RWPE2 (cell line): ENCODE data around the gene KRT14.
A peak's percentile ranks its signal among the peaks of the same experiment; 100 is the strongest.

Experiments used
- ATAC-seq: fragments of 200-7000 bp; cut with Tn5 transposase; 3 replicates; pipeline ENCODE4 v1.9.1; 2021; ENCODE audit warnings: low read depth
- DNase-seq: peaks from one replicate; pipeline ENCODE4 v3.0.0-alpha.2; 2020; ENCODE audit warnings: low spot score
- H3K27ac ChIP-seq: fragments of 450-650 bp; 2 replicates; pipeline ENCODE4 v1.5.1; 2017; ENCODE audit warnings: mild to moderate bottlenecking; ENCODE audit not compliant: poor library complexity, severe bottlenecking
- H3K27me3 ChIP-seq: fragments of 250-450 bp; sonication (Bioruptor Pico); 2 replicates; pipeline ENCODE4 v1.5.1; 2021; ENCODE audit warnings: mild to moderate bottlenecking, moderate library complexity; ENCODE audit not compliant: insufficient read depth, poor library complexity, severe bottlenecking
- H3K36me3 ChIP-seq: fragments of 250-450 bp; sonication (Bioruptor Pico); 2 replicates; pipeline ENCODE4 v1.5.1; 2020; ENCODE audit warnings: low read depth, mild to moderate bottlenecking, moderate library complexity
- H3K4me1 ChIP-seq: fragments of 250-450 bp; sonication (Bioruptor Pico); 2 replicates; pipeline ENCODE4 v1.5.1; 2021; ENCODE audit warnings: mild to moderate bottlenecking, moderate library complexity; ENCODE audit not compliant: insufficient read depth, poor library complexity, severe bottlenecking
- H3K4me3 ChIP-seq: fragments of 250-450 bp; sonication (Bioruptor Pico); 2 replicates; pipeline ENCODE4 v1.5.1; 2021; ENCODE audit warnings: mild to moderate bottlenecking, moderate library complexity; ENCODE audit not compliant: severe bottlenecking
- H3K9me3 ChIP-seq: fragments of 250-450 bp; sonication (Bioruptor Pico); 2 replicates; pipeline ENCODE4 v1.5.1; 2021; ENCODE audit warnings: mild to moderate bottlenecking, moderate library complexity; ENCODE audit not compliant: severe bottlenecking
- TF ChIP-seq, protein P1 (sequence below): fragments of 450-650 bp; IDR thresholded peaks from one replicate; pipeline ENCODE4 v1.5.1; 2017; ENCODE audit warnings: mild to moderate bottlenecking, moderate library complexity; ENCODE audit not compliant: poor library complexity, severe bottlenecking

KRT14 gene

DNA sequence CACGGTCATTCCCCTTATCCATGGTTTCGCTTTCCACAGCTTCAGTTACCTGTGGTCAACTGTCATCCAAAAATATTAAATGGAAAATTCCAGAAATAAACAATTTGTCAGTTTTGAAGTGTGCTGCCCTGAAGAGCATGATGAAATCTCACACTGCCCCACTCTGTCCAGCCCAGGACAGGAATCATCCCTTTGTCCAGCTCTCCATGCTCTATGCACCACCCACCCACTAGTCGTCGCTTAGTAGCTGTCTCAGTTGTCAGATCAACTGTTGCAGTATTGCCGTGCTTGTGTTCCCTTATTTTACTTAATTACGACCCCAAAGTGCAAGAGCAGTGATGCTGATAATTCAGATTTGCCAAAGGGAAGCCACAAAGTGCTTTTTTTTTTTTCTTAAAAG lies 25.1 kb downstream of the KRT14 start:
- no peak overlapping the region for H3K4me3 ChIP-seq
- no peak overlapping the region for H3K27ac ChIP-seq
- TF ChIP-seq, protein P1, sequence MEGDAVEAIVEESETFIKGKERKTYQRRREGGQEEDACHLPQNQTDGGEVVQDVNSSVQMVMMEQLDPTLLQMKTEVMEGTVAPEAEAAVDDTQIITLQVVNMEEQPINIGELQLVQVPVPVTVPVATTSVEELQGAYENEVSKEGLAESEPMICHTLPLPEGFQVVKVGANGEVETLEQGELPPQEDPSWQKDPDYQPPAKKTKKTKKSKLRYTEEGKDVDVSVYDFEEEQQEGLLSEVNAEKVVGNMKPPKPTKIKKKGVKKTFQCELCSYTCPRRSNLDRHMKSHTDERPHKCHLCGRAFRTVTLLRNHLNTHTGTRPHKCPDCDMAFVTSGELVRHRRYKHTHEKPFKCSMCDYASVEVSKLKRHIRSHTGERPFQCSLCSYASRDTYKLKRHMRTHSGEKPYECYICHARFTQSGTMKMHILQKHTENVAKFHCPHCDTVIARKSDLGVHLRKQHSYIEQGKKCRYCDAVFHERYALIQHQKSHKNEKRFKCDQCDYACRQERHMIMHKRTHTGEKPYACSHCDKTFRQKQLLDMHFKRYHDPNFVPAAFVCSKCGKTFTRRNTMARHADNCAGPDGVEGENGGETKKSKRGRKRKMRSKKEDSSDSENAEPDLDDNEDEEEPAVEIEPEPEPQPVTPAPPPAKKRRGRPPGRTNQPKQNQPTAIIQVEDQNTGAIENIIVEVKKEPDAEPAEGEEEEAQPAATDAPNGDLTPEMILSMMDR, result no peak
- H3K36me3 ChIP-seq, result no peaks in the 10 kb centered on the region
- H3K9me3 ChIP-seq, result no peaks in the 10 kb centered on the region
- H3K27me3 ChIP-seq, result no peaks in the 10 kb centered on the region
- no peak for DNase-seq
- no peaks in the 10 kb centered on the region for H3K4me1 ChIP-seq
- ATAC-seq, result no peak

DNA sequence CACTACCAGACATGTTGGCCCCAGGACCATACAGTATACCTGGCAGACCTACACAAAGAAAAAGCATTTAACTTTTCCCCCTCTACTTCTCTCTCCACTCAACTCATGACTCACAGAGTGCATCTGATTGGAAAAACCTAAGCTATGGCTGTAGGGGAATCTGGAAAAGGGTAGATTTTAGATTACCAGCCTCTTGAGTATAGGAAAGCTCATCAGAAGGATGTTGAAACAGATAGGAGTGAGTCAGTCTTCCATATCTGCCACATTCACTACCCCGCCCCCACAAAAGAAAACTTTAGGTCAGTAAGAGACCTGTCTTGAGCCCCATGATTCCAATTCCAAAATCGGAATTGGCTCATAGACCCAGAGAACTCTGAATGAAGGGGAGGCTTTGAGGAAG lies 27.1 kb downstream of the KRT14 start:
- Histone ChIP-seq H3K4me1 (no peaks in the 10 kb centered on the region), H3K27ac (no peak overlapping the region), H3K9me3 (no peaks in the 10 kb centered on the region), H3K36me3 (no peaks in the 10 kb centered on the region), H3K4me3 (no peak overlapping the region), H3K27me3 (no peaks in the 10 kb centered on the region)
- DNase-seq, result no peak
- TF ChIP-seq, protein P1, result no peak
- ATAC-seq, result peak; percentile 83

DNA sequence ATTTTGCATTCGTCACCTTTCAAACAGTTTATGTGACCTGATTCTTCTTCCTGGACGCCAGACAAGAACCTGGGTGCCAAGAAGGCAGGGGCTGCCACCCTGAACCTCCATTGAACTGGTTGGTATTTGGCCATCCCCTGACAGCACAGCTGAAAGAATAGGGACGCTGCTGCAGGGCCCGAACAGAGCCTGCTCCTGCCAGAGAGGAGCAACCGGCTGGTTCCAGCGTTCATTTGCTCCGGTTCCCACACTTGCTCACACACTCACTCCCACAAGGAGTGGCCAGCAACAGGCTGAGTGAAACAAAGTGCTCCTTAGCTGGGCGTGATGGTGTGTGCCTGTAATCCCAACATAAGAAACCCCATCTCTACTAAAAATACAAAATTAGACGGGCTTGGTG lies 29.8 kb downstream of the KRT14 start:
- H3K36me3 ChIP-seq, result no peaks in the 10 kb centered on the region

DNA sequence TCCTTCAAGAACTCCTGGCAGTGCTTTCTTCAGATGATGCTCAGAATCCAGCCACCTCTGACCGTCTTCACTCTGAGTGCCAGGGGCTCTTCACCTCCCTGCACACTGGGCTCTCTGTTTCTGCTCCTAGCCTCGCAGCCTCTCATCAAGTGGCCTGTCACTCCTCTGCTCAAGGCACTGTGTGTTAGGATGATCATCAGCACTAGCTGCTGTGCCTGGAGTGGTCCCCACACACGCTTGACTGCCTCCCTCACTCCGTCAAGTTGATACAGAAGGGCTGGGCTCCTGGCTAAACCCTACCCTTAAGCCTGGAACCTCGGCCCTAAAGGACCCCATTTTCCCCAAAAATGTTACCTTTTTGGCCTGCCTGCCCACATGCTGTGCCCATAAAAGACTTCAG lies 30.4 kb downstream of the KRT14 start:
- H3K27me3 ChIP-seq, result no peaks in the 10 kb centered on the region
- DNase-seq, result no peak
- no peaks in the 10 kb centered on the region for H3K4me1 ChIP-seq
- ATAC-seq, result no peak
- H3K9me3 ChIP-seq, result no peaks in the 10 kb centered on the region
- no peak overlapping the region for H3K27ac ChIP-seq
- H3K4me3 ChIP-seq, result no peak overlapping the region
- TF ChIP-seq, protein P1, result no peak
- no peaks in the 10 kb centered on the region for H3K36me3 ChIP-seq

More for the DNA sequence above, 29.8 kb downstream of the KRT14 start:
- Histone ChIP-seq H3K27me3 (no peaks in the 10 kb centered on the region), H3K9me3 (no peaks in the 10 kb centered on the region), H3K4me3 (no peak overlapping the region), H3K4me1 (no peaks in the 10 kb centered on the region), H3K27ac (no peak overlapping the region)
- DNase-seq, result no peak
- TF ChIP-seq, protein P1, result no peak
- no peak for ATAC-seq

DNA sequence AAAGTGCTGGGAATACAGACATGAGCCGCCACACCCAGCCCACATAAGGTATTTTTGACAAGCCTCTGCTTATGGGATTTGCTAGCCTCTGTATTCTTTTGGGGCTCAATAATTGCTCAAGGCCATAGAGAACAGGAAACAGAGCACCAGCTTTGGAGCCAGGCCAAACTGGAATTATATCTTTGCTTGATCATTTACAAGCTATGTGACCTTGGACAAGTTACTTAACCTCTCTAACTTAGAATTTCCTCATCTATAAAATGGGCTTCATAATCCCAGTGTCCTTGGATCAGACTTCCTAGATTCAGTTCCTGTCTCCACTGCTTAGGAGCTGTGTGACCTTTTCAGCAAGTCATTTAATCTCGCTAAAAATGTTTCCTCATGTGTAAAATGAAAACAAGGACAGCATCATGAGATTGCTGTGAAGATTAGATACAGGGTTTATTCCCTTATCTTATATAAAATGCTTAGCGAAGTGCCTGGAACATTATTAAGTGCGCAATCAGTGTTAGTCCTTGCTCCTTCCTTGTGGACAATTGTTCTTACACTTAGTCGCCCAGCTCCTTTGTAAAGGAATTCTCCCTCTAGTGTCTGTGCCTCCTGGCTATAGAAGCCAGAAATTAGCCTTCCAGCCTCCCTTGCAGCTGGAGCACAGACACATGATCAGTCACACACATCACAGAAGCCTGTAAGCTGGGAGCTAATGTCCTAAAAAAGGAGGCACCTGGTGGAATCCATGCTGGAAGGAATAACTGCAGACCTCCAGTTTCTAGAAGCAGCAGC lies 31.4 kb downstream of the KRT14 start:
- ATAC-seq (peak; percentile 32; the same call in 1 of the 3 replicates), DNase-seq (no peak)
- Histone ChIP-seq H3K4me3 (no peak overlapping the region), H3K36me3 (no peaks in the 10 kb centered on the region), H3K27ac (no peak overlapping the region), H3K27me3 (no peaks in the 10 kb centered on the region), H3K9me3 (no peaks in the 10 kb centered on the region), H3K4me1 (no peaks in the 10 kb centered on the region)
- TF ChIP-seq, protein P1, result no peak
